NOMO-1 treated with dmso at 0.1 percent for 144 hours (cell line): ENCODE results near the gene TFE3.
A peak's percentile ranks its signal among the peaks of the same experiment; 100 is the strongest.

Experiments
- DNase-seq: peaks from one replicate; lab custom pipeline; 2025; ENCODE audit not compliant: unreplicated experiment; lab: John Stamatoyannopoulos, UW

Gene TFE3

DNA sequence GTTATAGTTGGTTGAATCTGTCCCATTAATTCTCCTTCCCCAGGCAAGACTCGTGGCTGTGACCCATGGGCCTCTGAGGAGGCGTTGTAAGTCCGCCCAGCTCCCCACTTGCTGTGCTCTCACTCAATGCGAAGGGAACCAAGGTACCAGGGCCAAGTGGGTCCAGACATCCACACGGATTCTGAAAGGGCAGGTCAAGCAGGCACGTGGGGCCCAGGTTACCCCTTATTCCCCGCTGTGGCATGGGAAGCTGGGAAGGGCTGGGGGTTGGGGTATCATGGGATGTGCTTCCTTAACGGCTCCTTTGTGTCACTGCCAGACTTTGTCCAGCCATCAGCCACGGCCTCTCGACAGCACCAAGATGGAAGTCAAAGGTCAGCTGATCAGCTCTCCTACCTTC lies 18.8 kb upstream of the TFE3 start:
- no peak for DNase-seq

GRCh38 chrX:49061490-49061889 lies 18.3 kb upstream of the TFE3 start:
- no peak for DNase-seq

DNA sequence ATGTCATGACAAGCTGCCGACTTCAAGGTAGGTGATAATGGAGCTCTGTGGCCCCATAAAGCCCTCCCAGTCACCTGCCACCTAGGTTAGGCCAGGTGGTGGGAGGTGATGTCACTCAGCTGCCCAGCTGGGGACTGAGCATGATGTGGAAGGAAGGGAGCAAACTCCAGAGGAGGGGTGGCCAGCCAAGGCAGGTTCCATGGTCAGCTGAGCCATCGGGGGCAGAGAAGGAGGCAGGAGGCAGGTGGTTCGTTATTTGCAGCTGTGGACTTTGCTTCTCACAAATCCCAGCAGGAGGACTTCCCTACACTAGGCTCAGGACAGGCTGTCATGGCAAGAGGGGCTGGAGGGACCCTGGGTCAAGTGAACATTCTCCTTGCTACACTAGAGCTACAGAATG lies 17.8 kb upstream of the TFE3 start:
- no peak for DNase-seq

GRCh38 chrX:49059681-49060085 lies 16.5 kb upstream of the TFE3 start:
- no peak for DNase-seq

DNA sequence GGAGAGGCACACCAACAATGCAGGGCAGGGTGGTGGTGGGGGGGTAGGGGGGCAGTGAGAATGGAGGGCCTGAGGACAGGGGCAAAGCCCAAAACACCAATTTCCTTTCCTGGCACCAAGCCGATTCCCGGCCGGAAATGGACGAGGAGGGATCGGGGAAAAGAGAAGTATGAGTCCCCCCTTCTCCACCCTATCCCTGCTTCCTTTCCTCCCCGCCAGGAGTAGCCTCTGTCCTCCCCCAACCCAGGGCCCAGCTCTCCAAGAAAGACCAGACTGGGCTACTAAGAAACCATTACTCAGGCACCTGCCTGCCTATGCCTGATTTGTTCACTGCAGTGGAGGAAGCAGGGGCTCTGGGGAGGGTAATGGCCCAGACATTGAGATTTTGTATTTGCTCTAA lies 16.0 kb upstream of the TFE3 start:
- no peak for DNase-seq

GRCh38 chrX:49058794-49059193 lies 15.6 kb upstream of the TFE3 start, which contains the start of gene CCDC120:
TSS of gene CCDC120 (plus strand) at chrX:49058999. CDS start at chrX:49062042, 3,043 bp downstream.
- DNase-seq, result no peak

GRCh38 chrX:49054073-49054762 lies 11.1 kb upstream of the TFE3 start:
- no peak for DNase-seq

GRCh38 chrX:49053223-49054072 lies 10.3 kb upstream of the TFE3 start:
- no peak for DNase-seq

GRCh38 chrX:49043987-49044281 lies 777 bp upstream of the TFE3 start:
- DNase-seq, result no peak

GRCh38 chrX:49042581-49043219 lies 457 bp downstream of the TFE3 start:
- DNase-seq, result no peak

GRCh38 chrX:49041744-49042580 lies 1.2 kb downstream of the TFE3 start:
- no peak for DNase-seq

- DNase-seq, result no peak
These were observed 2.7 kb downstream of the TFE3 start for GRCh38 chrX:49040376-49040955.

- peak; percentile 89 for DNase-seq
These were observed 3.4 kb downstream of the TFE3 start for GRCh38 chrX:49039598-49040375.

GRCh38 chrX:49037883-49038475 lies 5.2 kb downstream of the TFE3 start:
- no peak for DNase-seq

- no peak for DNase-seq
These were observed 12.9 kb downstream of the TFE3 start for GRCh38 chrX:49030283-49030682.

DNA sequence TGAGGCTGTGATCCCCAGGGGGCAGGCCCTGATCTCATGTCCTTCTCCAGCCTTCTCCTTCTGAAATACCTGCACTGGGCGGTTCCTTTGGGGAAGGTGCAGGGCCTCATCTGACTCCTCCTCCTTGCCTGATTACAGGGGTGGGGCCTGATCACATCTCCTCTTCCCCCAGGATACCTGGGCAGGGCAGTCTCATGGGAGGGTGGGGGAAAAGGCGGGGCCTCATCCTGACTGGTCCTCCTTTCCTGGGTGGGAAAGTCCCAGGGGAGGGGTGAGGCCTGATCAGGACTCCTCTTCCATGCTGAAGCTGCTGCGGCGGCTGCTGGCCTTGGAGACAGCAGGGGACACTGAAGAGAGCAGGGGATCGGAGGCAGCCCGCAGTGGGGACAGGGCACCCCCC lies 13.3 kb downstream of the TFE3 start:
- no peak for DNase-seq

- peak; percentile 3 for DNase-seq
These were observed 23.4 kb downstream of the TFE3 start for GRCh38 chrX:49019599-49020249.

GRCh38 chrX:49019050-49019449 lies 24.1 kb downstream of the TFE3 start:
- DNase-seq, result no peak

- DNase-seq, result no peak
These were observed 39.5 kb downstream of the TFE3 start for GRCh38 chrX:49003696-49004095.
